GM12878 (cell line): ENCODE data around the gene LSM10. TPM values are rescaled to one million over a fixed set of nuclear protein-coding genes. Genes with fewer than 3 reads are reported as not detected.
A peak's percentile ranks its signal among the peaks of the same experiment; 100 is the strongest.

Experiments
- ASH2L ChIP-seq: fragments of 300-600, 200-600 bp; sonication (generic); IDR thresholded peaks from 2 replicates; pipeline ENCODE4 v1.6.1; 2017; ENCODE audit warnings: low read depth, mild to moderate bottlenecking, borderline replicate concordance
- ATF7 ChIP-seq: fragments of 450-650 bp; IDR thresholded peaks from 2 replicates; pipeline ENCODE4 v1.6.1; 2016; ENCODE audit warnings: low read depth, mild to moderate bottlenecking
- BMI1 ChIP-seq: fragments of 450-650 bp; IDR thresholded peaks from 2 replicates; pipeline ENCODE4 v1.6.1; 2016; ENCODE audit warnings: mild to moderate bottlenecking, moderate library complexity, borderline replicate concordance
- CBX3 ChIP-seq: fragments of 200-600 bp; sonication (generic); IDR thresholded peaks from 2 replicates; pipeline ENCODE4 v1.6.1; 2016; ENCODE audit warnings: low read depth, borderline replicate concordance
- HDGF ChIP-seq: fragments of 450-650 bp; IDR thresholded peaks from 2 replicates; pipeline ENCODE4 v1.6.1; 2016; ENCODE audit warnings: antibody characterized with exemption
- IKZF2 ChIP-seq, 2 experiments: fragments of 450-650 bp; IDR thresholded peaks; 2 replicates each; pipeline ENCODE4 v1.6.1; 2017; ENCODE audit warnings: mild to moderate bottlenecking in 2 of 2, moderate library complexity in 2 of 2
- KDM1A ChIP-seq: fragments of 200-600 bp; sonication (generic); IDR thresholded peaks from 2 replicates; pipeline ENCODE4 v1.6.1; 2016; ENCODE audit warnings: borderline replicate concordance
- MTA2 ChIP-seq: fragments of 450-650 bp; IDR thresholded peaks from 2 replicates; pipeline ENCODE4 v1.6.1; 2016; ENCODE audit warnings: low read depth, mild to moderate bottlenecking, moderate library complexity
- NBN ChIP-seq: fragments of 450-650 bp; IDR thresholded peaks from 2 replicates; pipeline ENCODE4 v1.6.1; 2016
- NFYB ChIP-seq: IDR thresholded peaks from 2 replicates; pipeline ENCODE4 v1.6.1; 2011; ENCODE audit warnings: low read depth, mild to moderate bottlenecking, low read length, improper control_type of control experiment, moderate library complexity; ENCODE audit not compliant: insufficient read depth
- NR2C1 ChIP-seq: fragments of 450-650 bp; IDR thresholded peaks from 2 replicates; pipeline ENCODE4 v1.6.1; 2017; ENCODE audit warnings: antibody characterized with exemption, mild to moderate bottlenecking, moderate library complexity
- POLR2AphosphoS5 ChIP-seq: IDR thresholded peaks from 2 replicates; pipeline ENCODE4 v1.6.1; 2011; ENCODE audit warnings: mild to moderate bottlenecking, low read length, inconsistent platforms
- RB1 ChIP-seq: fragments of 450-650 bp; formaldehyde crosslinking; IDR thresholded peaks from 2 replicates; pipeline ENCODE4 v1.6.1; 2017; ENCODE audit warnings: mild to moderate bottlenecking, borderline replicate concordance
- SMAD1 ChIP-seq: fragments of 450-650 bp; IDR thresholded peaks from 2 replicates; pipeline ENCODE4 v1.6.1; 2018; ENCODE audit warnings: mild to moderate bottlenecking, low read depth; ENCODE audit not compliant: partially characterized antibody
- SMARCA5 ChIP-seq: fragments of 450-650 bp; IDR thresholded peaks from 2 replicates; pipeline ENCODE4 v1.6.1; 2017; ENCODE audit warnings: mild to moderate bottlenecking
- TCF12 ChIP-seq: IDR thresholded peaks from 2 replicates; pipeline ENCODE4 v1.6.1; 2011; ENCODE audit warnings: low read depth, mild to moderate bottlenecking, low read length
- TCF3 ChIP-seq: IDR thresholded peaks from 2 replicates; pipeline ENCODE4 v1.6.1; 2012; ENCODE audit warnings: low read depth, mild to moderate bottlenecking, low read length, borderline replicate concordance; ENCODE audit not compliant: insufficient read depth
- ZBED1 ChIP-seq: IDR thresholded peaks from 2 replicates; pipeline ENCODE4 v1.6.1; 2016; ENCODE audit warnings: borderline replicate concordance
- ZNF217 ChIP-seq: fragments of 450-650 bp; IDR thresholded peaks from 2 replicates; pipeline ENCODE4 v1.6.1; 2017; ENCODE audit warnings: antibody characterized with exemption, mild to moderate bottlenecking
- polyA plus RNA-seq, 11 experiments: library from polyadenylated mRNA; depleted of rRNA in 4 of 11; unstranded in 6 of 11; stranded (reverse) in 5 of 11; fragments of >200 nt; fragmentation: Nextera tagmentation in 4 of 11; fragmentation: Illumina TruSeq in 1 of 11; extraction: Ambion mirVana in 4 of 11; extraction: Trizol in 1 of 11; gene quantifications; 1 replicate in 1 of 11; 2 replicates in 10 of 11; pipeline versions ENCODE4 v1.2.1 to v1.2.3, GENCODE V29; 2011 to 2016; ENCODE audit warnings: inconsistent platforms in 2 of 11, missing spikeins in 2 of 11, low read depth in 1 of 11
- total RNA-seq, 4 experiments: library from RNA; depleted of rRNA in 3 of 4; stranded (reverse); fragments of >200 nt in 3 of 4; fragmentation: Illumina TruSeq in 1 of 4; extraction: Trizol in 1 of 4; gene quantifications; 2 replicates each; pipeline versions ENCODE4 v1.2.1 to v1.2.3, GENCODE V29; 2013 to 2021
- TF ChIP-seq, protein P1 (sequence below): IDR thresholded peaks from 2 replicates; pipeline ENCODE4 v1.6.1; 2011; ENCODE audit warnings: borderline replicate concordance, low read depth, mild to moderate bottlenecking, moderate library complexity, mixed read lengths, low read length; ENCODE audit not compliant: insufficient read depth; ENCODE audit errors: extremely low read length
- TF ChIP-seq, protein P2 (sequence below): fragments of 450-650 bp; IDR thresholded peaks from 2 replicates; pipeline ENCODE4 v1.6.1; 2017; ENCODE audit warnings: mild to moderate bottlenecking, moderate library complexity
- TF ChIP-seq, protein P3 (sequence below): fragments of 450-650 bp; formaldehyde crosslinking; IDR thresholded peaks from 2 replicates; pipeline ENCODE4 v1.5.0; 2022; ENCODE audit warnings: mild to moderate bottlenecking, missing genetic modification characterization

Gene LSM10
- total and polyA plus RNA-seq, 10 of the 15 experiments (the other 5 are each of a cell fraction or from before 2014, with no cell fraction given): 13.1 to 103 (median 57.5) TPM

DNA sequence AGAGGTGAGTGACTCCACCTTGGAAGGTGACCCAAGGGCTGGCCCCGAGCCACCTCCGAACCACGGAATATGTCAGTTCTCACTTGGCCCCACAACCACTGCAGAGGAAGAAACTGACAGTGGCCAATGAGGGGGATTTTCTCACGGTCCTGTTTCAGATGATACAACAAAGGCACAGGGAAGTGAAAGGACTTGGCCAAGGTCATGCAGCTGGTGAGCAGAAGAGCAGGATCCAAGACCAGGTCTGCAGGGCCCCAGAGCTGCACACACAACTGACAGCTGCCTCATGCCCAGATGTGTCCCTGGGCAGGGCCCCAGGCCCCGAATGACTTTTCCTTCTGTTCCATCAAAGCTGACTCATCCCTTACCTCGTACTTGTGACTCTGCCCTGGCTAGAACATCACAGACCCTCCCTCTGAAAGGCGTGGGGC lies 48.5 kb downstream of the LSM10 start (continued):
- TF ChIP-seq MTA2 (peak; percentile 43; the same call in 1 of the 2 replicates), NFYB (no peak), ZBED1 (no peak), ASH2L (no peak), ATF7 (peak; percentile 55; the same call in 1 of the 2 replicates), TCF12 (peak; percentile 96), RB1 (no peak), BMI1 (no peak), ZNF217 (no peak), NBN (peak; percentile 53; the same call in 1 of the 2 replicates), NR2C1 (peak; percentile 28; the same call in 1 of the 2 replicates), IKZF2 (IDR thresholded peaks at IDR 0.05) (peak; percentile 77; a peak in 3 of 4 replicates), POLR2AphosphoS5 (no peak), SMAD1 (no peak), KDM1A (no peak), CBX3 (no peak), TCF3 (peak; percentile 92), SMARCA5 (peak; percentile 65), HDGF (peak; percentile 48)
- TF ChIP-seq, protein P1, sequence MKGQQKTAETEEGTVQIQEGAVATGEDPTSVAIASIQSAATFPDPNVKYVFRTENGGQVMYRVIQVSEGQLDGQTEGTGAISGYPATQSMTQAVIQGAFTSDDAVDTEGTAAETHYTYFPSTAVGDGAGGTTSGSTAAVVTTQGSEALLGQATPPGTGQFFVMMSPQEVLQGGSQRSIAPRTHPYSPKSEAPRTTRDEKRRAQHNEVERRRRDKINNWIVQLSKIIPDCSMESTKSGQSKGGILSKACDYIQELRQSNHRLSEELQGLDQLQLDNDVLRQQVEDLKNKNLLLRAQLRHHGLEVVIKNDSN: no peak
- TF ChIP-seq, protein P2, sequence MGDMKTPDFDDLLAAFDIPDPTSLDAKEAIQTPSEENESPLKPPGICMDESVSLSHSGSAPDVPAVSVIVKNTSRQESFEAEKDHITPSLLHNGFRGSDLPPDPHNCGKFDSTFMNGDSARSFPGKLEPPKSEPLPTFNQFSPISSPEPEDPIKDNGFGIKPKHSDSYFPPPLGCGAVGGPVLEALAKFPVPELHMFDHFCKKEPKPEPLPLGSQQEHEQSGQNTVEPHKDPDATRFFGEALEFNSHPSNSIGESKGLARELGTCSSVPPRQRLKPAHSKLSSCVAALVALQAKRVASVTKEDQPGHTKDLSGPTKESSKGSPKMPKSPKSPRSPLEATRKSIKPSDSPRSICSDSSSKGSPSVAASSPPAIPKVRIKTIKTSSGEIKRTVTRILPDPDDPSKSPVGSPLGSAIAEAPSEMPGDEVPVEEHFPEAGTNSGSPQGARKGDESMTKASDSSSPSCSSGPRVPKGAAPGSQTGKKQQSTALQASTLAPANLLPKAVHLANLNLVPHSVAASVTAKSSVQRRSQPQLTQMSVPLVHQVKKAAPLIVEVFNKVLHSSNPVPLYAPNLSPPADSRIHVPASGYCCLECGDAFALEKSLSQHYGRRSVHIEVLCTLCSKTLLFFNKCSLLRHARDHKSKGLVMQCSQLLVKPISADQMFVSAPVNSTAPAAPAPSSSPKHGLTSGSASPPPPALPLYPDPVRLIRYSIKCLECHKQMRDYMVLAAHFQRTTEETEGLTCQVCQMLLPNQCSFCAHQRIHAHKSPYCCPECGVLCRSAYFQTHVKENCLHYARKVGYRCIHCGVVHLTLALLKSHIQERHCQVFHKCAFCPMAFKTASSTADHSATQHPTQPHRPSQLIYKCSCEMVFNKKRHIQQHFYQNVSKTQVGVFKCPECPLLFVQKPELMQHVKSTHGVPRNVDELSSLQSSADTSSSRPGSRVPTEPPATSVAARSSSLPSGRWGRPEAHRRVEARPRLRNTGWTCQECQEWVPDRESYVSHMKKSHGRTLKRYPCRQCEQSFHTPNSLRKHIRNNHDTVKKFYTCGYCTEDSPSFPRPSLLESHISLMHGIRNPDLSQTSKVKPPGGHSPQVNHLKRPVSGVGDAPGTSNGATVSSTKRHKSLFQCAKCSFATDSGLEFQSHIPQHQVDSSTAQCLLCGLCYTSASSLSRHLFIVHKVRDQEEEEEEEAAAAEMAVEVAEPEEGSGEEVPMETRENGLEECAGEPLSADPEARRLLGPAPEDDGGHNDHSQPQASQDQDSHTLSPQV: no peak
- TF ChIP-seq, protein P3, sequence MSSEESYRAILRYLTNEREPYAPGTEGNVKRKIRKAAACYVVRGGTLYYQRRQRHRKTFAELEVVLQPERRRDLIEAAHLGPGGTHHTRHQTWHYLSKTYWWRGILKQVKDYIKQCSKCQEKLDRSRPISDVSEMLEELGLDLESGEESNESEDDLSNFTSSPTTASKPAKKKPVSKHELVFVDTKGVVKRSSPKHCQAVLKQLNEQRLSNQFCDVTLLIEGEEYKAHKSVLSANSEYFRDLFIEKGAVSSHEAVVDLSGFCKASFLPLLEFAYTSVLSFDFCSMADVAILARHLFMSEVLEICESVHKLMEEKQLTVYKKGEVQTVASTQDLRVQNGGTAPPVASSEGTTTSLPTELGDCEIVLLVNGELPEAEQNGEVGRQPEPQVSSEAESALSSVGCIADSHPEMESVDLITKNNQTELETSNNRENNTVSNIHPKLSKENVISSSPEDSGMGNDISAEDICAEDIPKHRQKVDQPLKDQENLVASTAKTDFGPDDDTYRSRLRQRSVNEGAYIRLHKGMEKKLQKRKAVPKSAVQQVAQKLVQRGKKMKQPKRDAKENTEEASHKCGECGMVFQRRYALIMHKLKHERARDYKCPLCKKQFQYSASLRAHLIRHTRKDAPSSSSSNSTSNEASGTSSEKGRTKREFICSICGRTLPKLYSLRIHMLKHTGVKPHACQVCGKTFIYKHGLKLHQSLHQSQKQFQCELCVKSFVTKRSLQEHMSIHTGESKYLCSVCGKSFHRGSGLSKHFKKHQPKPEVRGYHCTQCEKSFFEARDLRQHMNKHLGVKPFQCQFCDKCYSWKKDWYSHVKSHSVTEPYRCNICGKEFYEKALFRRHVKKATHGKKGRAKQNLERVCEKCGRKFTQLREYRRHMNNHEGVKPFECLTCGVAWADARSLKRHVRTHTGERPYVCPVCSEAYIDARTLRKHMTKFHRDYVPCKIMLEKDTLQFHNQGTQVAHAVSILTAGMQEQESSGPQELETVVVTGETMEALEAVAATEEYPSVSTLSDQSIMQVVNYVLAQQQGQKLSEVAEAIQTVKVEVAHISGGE (CRISPR knock-in tag): no peak
